ENCODE measurements around the gene GPR142. TPM values are rescaled to one million over a fixed set of nuclear protein-coding genes. Genes with fewer than 3 reads are reported as not detected.

The GPR142 gene
- total and polyA plus RNA-seq, 2 of the 13 experiments (the other 11 are each of a cell fraction or from before 2014, with no cell fraction given), result not detected

DNA sequence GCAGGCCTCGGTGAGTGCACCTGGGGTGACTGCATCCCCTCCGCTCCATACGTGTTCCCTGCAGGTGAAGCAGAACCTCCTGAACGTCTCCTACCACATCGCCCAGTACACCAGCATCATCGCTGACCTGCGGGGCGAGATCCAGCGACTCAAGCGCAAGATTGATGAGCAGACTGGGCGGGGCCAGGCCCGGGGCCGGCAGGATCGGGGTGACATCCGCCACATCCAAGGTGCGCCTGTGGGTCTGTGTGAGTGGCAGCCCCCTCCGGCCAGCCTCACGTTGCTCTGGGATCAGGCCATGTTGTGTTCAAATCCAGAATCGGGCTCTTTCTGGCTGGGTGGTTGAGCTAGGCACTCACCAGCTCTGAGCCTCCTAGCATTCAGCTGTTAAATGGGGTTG, 18.2 kb upstream of the GPR142 start (continued):
- TF ChIP-seq, protein P1, sequence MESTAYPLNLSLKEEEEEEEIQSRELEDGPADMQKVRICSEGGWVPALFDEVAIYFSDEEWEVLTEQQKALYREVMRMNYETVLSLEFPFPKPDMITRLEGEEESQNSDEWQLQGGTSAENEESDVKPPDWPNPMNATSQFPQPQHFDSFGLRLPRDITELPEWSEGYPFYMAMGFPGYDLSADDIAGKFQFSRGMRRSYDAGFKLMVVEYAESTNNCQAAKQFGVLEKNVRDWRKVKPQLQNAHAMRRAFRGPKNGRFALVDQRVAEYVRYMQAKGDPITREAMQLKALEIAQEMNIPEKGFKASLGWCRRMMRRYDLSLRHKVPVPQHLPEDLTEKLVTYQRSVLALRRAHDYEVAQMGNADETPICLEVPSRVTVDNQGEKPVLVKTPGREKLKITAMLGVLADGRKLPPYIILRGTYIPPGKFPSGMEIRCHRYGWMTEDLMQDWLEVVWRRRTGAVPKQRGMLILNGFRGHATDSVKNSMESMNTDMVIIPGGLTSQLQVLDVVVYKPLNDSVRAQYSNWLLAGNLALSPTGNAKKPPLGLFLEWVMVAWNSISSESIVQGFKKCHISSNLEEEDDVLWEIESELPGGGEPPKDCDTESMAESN (CRISPR knock-in tag; conservative IDR thresholded peaks at IDR 0.05), result no peak
- TF ChIP-seq TBL1XR1 (IDR thresholded peaks at IDR 0.05; ENCODE audit: borderline replicate concordance, low read length, partially characterized antibody) (no peak), ZNF652 (CRISPR knock-in tag; IDR thresholded peaks at IDR 0.05; ENCODE audit: borderline replicate concordance, low read depth) (no peak), SKI (IDR thresholded peaks at IDR 0.05; ENCODE audit: partially characterized antibody) (no peak), SOX5 (CRISPR knock-in tag; IDR thresholded peaks at IDR 0.05; ENCODE audit: borderline replicate concordance) (no peak), ZNF432 (CRISPR knock-in tag; IDR thresholded peaks at IDR 0.05; ENCODE audit: borderline replicate concordance) (no peak), ZNF670 (CRISPR knock-in tag; IDR thresholded peaks at IDR 0.05; ENCODE audit: borderline replicate concordance) (no peak), THAP9 (CRISPR knock-in tag; IDR thresholded peaks at IDR 0.05; ENCODE audit: borderline replicate concordance) (no peak), PAX8 (CRISPR knock-in tag; IDR thresholded peaks at IDR 0.05; ENCODE audit: borderline replicate concordance) (no peak), SRSF1 (optimal IDR thresholded peaks at IDR 0.05; ENCODE audit: low read depth, low read length) (no peak)

All from HepG2 (cell line).